DND-41 (cell line): ENCODE data around the gene MRPS31.
"Not testable (repeated sequence)": the region's sequence is repeated elsewhere in the genome, so short reads cannot be mapped to it uniquely, and the experiment has no call there.

ENCODE experiments used
- ATAC-seq: fragments of 200-7000 bp; cut with Tn5 transposase; 3 replicates; pipeline ENCODE4 v1.9.1; 2021; ENCODE audit warnings: low read depth; ENCODE audit not compliant: insufficient read depth
- DNase-seq: peaks from one replicate; pipeline ENCODE4 v3.0.0-alpha.2; 2020
- H2AFZ ChIP-seq: 2 replicates; pipeline ENCODE4 v1.6.0; 2012; ENCODE audit warnings: low read depth, low read length
- H3K27ac ChIP-seq: 2 replicates; pipeline ENCODE4 v1.5.1; 2012; ENCODE audit warnings: low read length, inconsistent platforms
- H3K27me3 ChIP-seq: fragments of 200-600 bp; sonication (generic); 2 replicates; pipeline ENCODE4 v1.6.0; 2012; ENCODE audit warnings: low read length, mild to moderate bottlenecking, inconsistent platforms; ENCODE audit not compliant: insufficient read depth, poor library complexity
- H3K36me3 ChIP-seq: 2 replicates; pipeline ENCODE4 v1.5.1; 2012; ENCODE audit warnings: low read length, inconsistent platforms; ENCODE audit not compliant: insufficient read depth
- H3K4me1 ChIP-seq: 2 replicates; pipeline ENCODE4 v1.5.1; 2012; ENCODE audit warnings: mild to moderate bottlenecking, low read length; ENCODE audit not compliant: insufficient read depth
- H3K4me2 ChIP-seq: 2 replicates; pipeline ENCODE4 v1.6.0; 2012; ENCODE audit warnings: mild to moderate bottlenecking, moderate library complexity, low read length, inconsistent platforms; ENCODE audit not compliant: insufficient read depth
- H3K4me3 ChIP-seq, 2 experiments: fragments of 200-600 bp in 1 of 2; shearing (Covaris generic) in 1 of 2; 2 replicates each; pipeline ENCODE4 v1.5.1; 2012 to 2016; ENCODE audit warnings: inconsistent platforms in 2 of 2, low read length in 2 of 2, mild to moderate bottlenecking in 2 of 2, low read depth in 1 of 2, moderate library complexity in 1 of 2
- H3K79me2 ChIP-seq: 2 replicates; pipeline ENCODE4 v1.6.0; 2012; ENCODE audit warnings: low read length, inconsistent platforms; ENCODE audit not compliant: insufficient read depth
- H3K9ac ChIP-seq: 2 replicates; pipeline ENCODE4 v1.6.0; 2012; ENCODE audit warnings: low read depth, mild to moderate bottlenecking, inconsistent platforms, low read length, moderate library complexity
- H3K9me3 ChIP-seq: 2 replicates; pipeline ENCODE4 v1.5.1; 2012; ENCODE audit warnings: low read length, moderate library complexity, mild to moderate bottlenecking, inconsistent platforms; ENCODE audit not compliant: insufficient read depth, severe bottlenecking
- H4K20me1 ChIP-seq: 2 replicates; pipeline ENCODE4 v1.6.0; 2012; ENCODE audit warnings: low read length; ENCODE audit not compliant: insufficient read depth
- EZH2 ChIP-seq: IDR thresholded peaks from 3 replicates; pipeline ENCODE4 v1.6.1; 2012; ENCODE audit warnings: borderline replicate concordance, low read depth, mild to moderate bottlenecking, moderate library complexity, low read length, inconsistent platforms; ENCODE audit not compliant: severe bottlenecking
- TF ChIP-seq, protein P1 (sequence below): IDR thresholded peaks from 2 replicates; pipeline ENCODE4 v1.5.1; 2012; ENCODE audit warnings: borderline replicate concordance, low read length, moderate library complexity, mild to moderate bottlenecking; ENCODE audit not compliant: poor library complexity, severe bottlenecking; ENCODE audit errors: extremely low read depth

Gene MRPS31

GRCh38 chr13:40789275-40790153 lies 18.5 kb upstream of the MRPS31 start, which contains the start of gene SLC25A15:
TSS of gene SLC25A15 (plus strand) at chr13:40789611. CDS start at chr13:40793227, 3,616 bp downstream.
- DNase-seq = peak; percentile 83
- no peaks in the 10 kb centered on the region for H3K27me3 ChIP-seq

DNA sequence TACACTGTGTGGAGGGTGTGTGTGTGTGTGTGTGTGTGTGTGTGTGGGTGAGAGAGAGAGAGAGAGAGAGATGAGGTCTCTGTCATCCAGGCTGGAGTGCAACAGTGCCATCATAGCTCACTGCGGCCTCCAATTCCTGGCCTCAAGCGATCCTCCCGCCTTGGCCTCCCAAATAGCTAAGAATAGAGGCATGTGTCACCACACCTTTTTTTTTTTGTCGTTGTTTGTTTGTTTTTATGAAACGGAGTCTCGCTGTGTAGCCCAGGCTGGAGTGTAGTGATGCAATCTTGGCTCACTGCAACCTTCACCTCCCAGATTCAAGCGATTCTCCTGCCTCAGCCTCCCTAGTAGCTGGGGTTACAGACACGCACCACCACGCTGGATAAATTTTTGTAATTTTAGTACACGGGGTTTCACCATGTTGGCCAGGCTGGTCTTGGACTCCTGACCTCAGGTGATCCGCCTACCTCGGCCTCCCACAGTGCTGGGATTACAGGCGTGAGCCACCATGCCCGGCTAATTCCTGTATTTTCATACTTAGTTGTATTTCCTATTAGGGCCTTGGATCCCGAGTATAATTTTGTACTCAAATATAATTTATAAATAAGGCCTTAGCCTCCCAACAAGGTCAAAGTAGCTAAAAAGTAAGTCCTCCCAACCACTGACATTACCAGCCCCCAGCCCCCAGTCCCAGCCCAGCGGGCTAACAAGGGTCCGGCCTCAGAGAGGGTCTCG lies 17.7 kb upstream of the MRPS31 start:
- peak overlapping the region; percentile 63 to 73 for H3K4me3 ChIP-seq
- peaks cover 38% of the 10 kb centered on the region for H3K79me2 ChIP-seq
- not testable (repeated sequence) for H3K27me3 ChIP-seq, H3K9me3 ChIP-seq, H4K20me1 ChIP-seq
- H3K36me3 ChIP-seq = peaks cover 11% of the 10 kb centered on the region
- peak; percentile 18 for DNase-seq
- H3K4me1 ChIP-seq = peaks cover 29% of the 10 kb centered on the region
- H3K27ac ChIP-seq = peak overlapping the region; percentile 80
- peak overlapping the region; percentile 84 for H2AFZ ChIP-seq
- peak overlapping the region; percentile 92 for H3K9ac ChIP-seq
- peak; percentile 2; the same call in 1 of the 3 replicates for ATAC-seq
- peak overlapping the region; percentile 90 for H3K4me2 ChIP-seq

More at GRCh38 chr13:40789275-40790153, 18.5 kb upstream of the MRPS31 start, which contains the start of gene SLC25A15:
- Histone ChIP-seq H3K9ac (peak within 1 kb of the TSS; percentile 92), H3K27ac (peak within 1 kb of the TSS; percentile 80), H3K4me1 (peaks cover 29% of the 10 kb centered on the region), H3K36me3 (peaks cover 15% of the 10 kb centered on the region), H4K20me1 (no peaks in the 10 kb centered on the region), H2AFZ (peak within 1 kb of the TSS; percentile 84), H3K9me3 (no peaks in the 10 kb centered on the region), H3K79me2 (peaks cover 39% of the 10 kb centered on the region), H3K4me2 (peak within 1 kb of the TSS; percentile 90), H3K4me3 (peak within 1 kb of the TSS; percentile 63 to 73)
- TF ChIP-seq, protein P1, sequence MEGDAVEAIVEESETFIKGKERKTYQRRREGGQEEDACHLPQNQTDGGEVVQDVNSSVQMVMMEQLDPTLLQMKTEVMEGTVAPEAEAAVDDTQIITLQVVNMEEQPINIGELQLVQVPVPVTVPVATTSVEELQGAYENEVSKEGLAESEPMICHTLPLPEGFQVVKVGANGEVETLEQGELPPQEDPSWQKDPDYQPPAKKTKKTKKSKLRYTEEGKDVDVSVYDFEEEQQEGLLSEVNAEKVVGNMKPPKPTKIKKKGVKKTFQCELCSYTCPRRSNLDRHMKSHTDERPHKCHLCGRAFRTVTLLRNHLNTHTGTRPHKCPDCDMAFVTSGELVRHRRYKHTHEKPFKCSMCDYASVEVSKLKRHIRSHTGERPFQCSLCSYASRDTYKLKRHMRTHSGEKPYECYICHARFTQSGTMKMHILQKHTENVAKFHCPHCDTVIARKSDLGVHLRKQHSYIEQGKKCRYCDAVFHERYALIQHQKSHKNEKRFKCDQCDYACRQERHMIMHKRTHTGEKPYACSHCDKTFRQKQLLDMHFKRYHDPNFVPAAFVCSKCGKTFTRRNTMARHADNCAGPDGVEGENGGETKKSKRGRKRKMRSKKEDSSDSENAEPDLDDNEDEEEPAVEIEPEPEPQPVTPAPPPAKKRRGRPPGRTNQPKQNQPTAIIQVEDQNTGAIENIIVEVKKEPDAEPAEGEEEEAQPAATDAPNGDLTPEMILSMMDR = peak; percentile 43
- no peak for TF ChIP-seq EZH2
- peak; percentile 95 for ATAC-seq

DNA sequence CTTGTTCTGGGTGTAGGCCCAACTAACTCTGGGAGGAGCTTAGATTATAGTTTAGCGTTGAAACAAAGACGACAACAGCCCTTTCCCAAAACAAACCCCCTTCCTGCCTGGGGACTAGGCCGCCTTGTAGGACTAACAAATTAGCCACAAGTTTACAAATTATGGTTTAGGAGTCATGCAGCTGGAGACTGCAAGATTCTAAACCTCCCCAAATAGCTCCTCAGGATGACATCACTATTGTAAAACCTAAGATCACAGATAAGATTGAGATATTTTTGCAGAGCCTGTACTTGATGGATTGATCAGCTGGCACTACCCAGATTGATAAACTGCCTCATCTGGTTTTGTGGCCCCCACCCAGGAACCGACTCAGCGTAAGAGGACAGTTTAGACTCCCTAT lies 16.1 kb upstream of the MRPS31 start:
- peaks cover 29% of the 10 kb centered on the region for H3K4me1 ChIP-seq
- H3K9me3 ChIP-seq = no peaks in the 10 kb centered on the region
- no peak overlapping the region for H3K4me3 ChIP-seq
- no peak overlapping the region for H2AFZ ChIP-seq
- H3K79me2 ChIP-seq = peaks cover 32% of the 10 kb centered on the region
- no peak overlapping the region for H3K27ac ChIP-seq
- no peak for TF ChIP-seq EZH2
- TF ChIP-seq, protein P1 = no peak
- DNase-seq = peak; percentile 27
- ATAC-seq = no peak
- H3K9ac ChIP-seq = no peak overlapping the region
- H3K36me3 ChIP-seq = no peaks in the 10 kb centered on the region
- H4K20me1 ChIP-seq = no peaks in the 10 kb centered on the region
- H3K4me2 ChIP-seq = no peak overlapping the region
- H3K27me3 ChIP-seq = no peaks in the 10 kb centered on the region

DNA sequence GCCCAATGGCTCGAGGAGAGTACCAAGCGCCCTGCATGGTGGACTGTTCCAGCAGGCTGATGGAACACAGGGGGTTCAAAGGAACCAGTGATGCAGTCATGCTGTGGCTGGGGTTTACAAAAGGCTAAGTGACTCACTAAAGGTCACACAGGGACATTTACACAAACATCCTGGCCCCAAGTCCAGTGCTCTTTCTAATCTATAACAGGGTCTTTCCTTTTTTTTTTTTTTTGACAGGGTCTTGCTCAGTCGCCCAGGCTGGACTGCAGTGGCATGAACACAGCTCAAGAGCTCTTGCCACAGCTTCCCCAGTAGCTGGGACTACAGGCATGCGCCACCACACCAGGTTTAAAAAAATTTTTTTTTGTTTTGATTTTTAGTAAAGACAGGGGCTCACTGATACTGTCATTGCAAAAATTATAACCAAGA lies 15.6 kb upstream of the MRPS31 start:
- Histone ChIP-seq H4K20me1 (no peaks in the 10 kb centered on the region), H3K4me1 (peaks cover 29% of the 10 kb centered on the region), H3K9ac (no peak overlapping the region), H3K27me3 (no peaks in the 10 kb centered on the region), H3K9me3 (no peaks in the 10 kb centered on the region), H3K27ac (no peak overlapping the region), H3K4me3 (no peak overlapping the region), H3K4me2 (no peak overlapping the region), H2AFZ (no peak overlapping the region), H3K36me3 (no peaks in the 10 kb centered on the region), H3K79me2 (peaks cover 27% of the 10 kb centered on the region)
- ATAC-seq (no peak), DNase-seq (no peak)
- TF ChIP-seq, protein P1 = no peak
- TF ChIP-seq EZH2 = no peak
